HG03095 (cell line): ENCODE results near the gene IL1RL1.
A peak's percentile ranks its signal among the peaks of the same experiment; 100 is the strongest.

ENCODE experiments used
- ATAC-seq: cut with Tn5 transposase; IDR thresholded peaks from one replicate; pipeline ENCODE4 v1.9.1; 2021; ENCODE audit warnings: moderate library complexity; ENCODE audit not compliant: unreplicated experiment

IL1RL1 gene

GRCh38 chr2:102366406-102367112 lies 55.2 kb downstream of the IL1RL1 start:
- peak; percentile 73 for ATAC-seq

GRCh38 chr2:102367331-102367971 lies 56.1 kb downstream of the IL1RL1 start:
- ATAC-seq = peak; percentile 52

GRCh38 chr2:102368461-102369109 lies 57.2 kb downstream of the IL1RL1 start:
- no peak for ATAC-seq

- ATAC-seq = no peak
These were observed 58.5 kb downstream of the IL1RL1 start for GRCh38 chr2:102369866-102370265.

GRCh38 chr2:102376052-102376591 lies 64.8 kb downstream of the IL1RL1 start:
- ATAC-seq = no peak

- ATAC-seq = no peak
These were observed 72.4 kb downstream of the IL1RL1 start for GRCh38 chr2:102383722-102384121.

- no peak for ATAC-seq
These were observed 74.2 kb downstream of the IL1RL1 start for GRCh38 chr2:102385522-102385921.

GRCh38 chr2:102386004-102386403 lies 74.6 kb downstream of the IL1RL1 start:
- no peak for ATAC-seq

- ATAC-seq = no peak
These were observed 75.6 kb downstream of the IL1RL1 start for GRCh38 chr2:102386867-102387541.

GRCh38 chr2:102387763-102388546 lies 76.6 kb downstream of the IL1RL1 start:
- ATAC-seq = no peak

- ATAC-seq = no peak
These were observed 80.2 kb downstream of the IL1RL1 start for GRCh38 chr2:102391565-102391964.

GRCh38 chr2:102392096-102392495 lies 80.7 kb downstream of the IL1RL1 start:
- ATAC-seq = no peak

GRCh38 chr2:102392942-102393341 lies 81.6 kb downstream of the IL1RL1 start:
- no peak for ATAC-seq

GRCh38 chr2:102396012-102396411 lies 84.6 kb downstream of the IL1RL1 start:
- ATAC-seq = no peak

GRCh38 chr2:102397209-102397608 lies 85.8 kb downstream of the IL1RL1 start:
- no peak for ATAC-seq

- no peak for ATAC-seq
These were observed 88.3 kb downstream of the IL1RL1 start for GRCh38 chr2:102399499-102400141.

- no peak for ATAC-seq
These were observed 90.1 kb downstream of the IL1RL1 start for GRCh38 chr2:102401456-102401855.
